GM12878 (cell line): ENCODE results near the gene BCR. TPM values are rescaled to one million over a fixed set of nuclear protein-coding genes. Genes with fewer than 3 reads are reported as not detected.

Experiments
- ATAC-seq: fragments of 200-7000 bp; cut with Tn5 transposase; 3 replicates; pipeline ENCODE4 v1.9.1; 2020; ENCODE audit warnings: mild to moderate bottlenecking, moderate library complexity
- BruUV-seq: library from RNA; stranded (reverse); fragments of 400-500 nt; replicated peaks from 2 replicates; lab custom pipeline; 2021; lab: Mats Ljungman, UMichigan
- CTCF ChIA-PET: fragments of 300-600 bp; sonication (Branson Sonifier 250); formaldehyde crosslinking; extraction: SDS; loops from one replicate; lab custom pipeline; 2021; ENCODE audit warnings: inconsistent platforms; lab: Yijun Ruan, JAX
- POLR2A ChIA-PET: fragments of 350-600 bp; formaldehyde crosslinking; extraction: SDS; loops from one replicate; lab custom pipeline; 2021; ENCODE audit warnings: inconsistent platforms; lab: Charles Lee
- RAD21 ChIA-PET: fragments of 300-600 bp; sonication (Branson Sonifier 250); formaldehyde crosslinking; loops from one replicate; lab custom pipeline; 2023; ENCODE audit warnings: antibody characterized with exemption; ENCODE audit not compliant: unreplicated experiment; lab: Charles Lee
- SMC1A ChIA-PET: fragments of 300-600 bp; sonication (Branson Sonifier 250); formaldehyde crosslinking; loops from one replicate; lab custom pipeline; 2023; ENCODE audit not compliant: unreplicated experiment, uncharacterized antibody; lab: Charles Lee
- DNase-seq: peaks from one replicate; pipeline ENCODE4 v3.0.0-alpha.2; 2011; ENCODE audit warnings: low read depth, low spot score
- FAIRE-seq: peaks from 3 replicates; lab custom pipeline; 2011; peaks lifted over from hg19 to GRCh38; lab: Jason Lieb, UNC
- H2AFZ ChIP-seq: 2 replicates; pipeline ENCODE4 v1.6.0; 2011; ENCODE audit warnings: low read depth, low read length, control low read depth; ENCODE audit not compliant: control insufficient read depth
- H3K27ac ChIP-seq: 2 replicates; pipeline ENCODE4 v1.5.1; 2011; ENCODE audit warnings: control low read depth; ENCODE audit not compliant: control insufficient read depth, insufficient read depth
- H3K27me3 ChIP-seq, 2 experiments: replicated peaks in 1 of 2; 2 replicates each; pipeline versions ENCODE4 v1.6.0 to v1.6.1; 2011; ENCODE audit warnings: low read length in 1 of 2; ENCODE audit not compliant: control insufficient read depth in 2 of 2, insufficient read depth in 2 of 2
- H3K36me3 ChIP-seq, 2 experiments: 2 replicates each; pipeline ENCODE4 v1.5.1; 2011; ENCODE audit warnings: low read length in 1 of 2; ENCODE audit not compliant: control insufficient read depth in 2 of 2, insufficient read depth in 2 of 2
- H3K4me1 ChIP-seq: 2 replicates; pipeline ENCODE4 v1.6.1; 2011; ENCODE audit warnings: mild to moderate bottlenecking, low read length, moderate library complexity, mixed read lengths; ENCODE audit not compliant: control insufficient read depth, insufficient read depth
- H3K4me2 ChIP-seq: 2 replicates; pipeline ENCODE4 v1.6.0; 2011; ENCODE audit warnings: control low read depth; ENCODE audit not compliant: control insufficient read depth, insufficient read depth
- H3K4me3 ChIP-seq: fragments of 200-600 bp; sonication (generic); 2 replicates; pipeline ENCODE4 v1.5.1; 2016
- H3K79me2 ChIP-seq: 2 replicates; pipeline ENCODE4 v1.6.0; 2011; ENCODE audit warnings: low read length; ENCODE audit not compliant: control insufficient read depth, insufficient read depth
- H3K9ac ChIP-seq: 2 replicates; pipeline ENCODE4 v1.8.0; 2011; ENCODE audit warnings: low read length, control low read depth, mixed read lengths; ENCODE audit not compliant: control insufficient read depth, insufficient read depth
- H3K9me3 ChIP-seq: replicated peaks from 3 replicates; pipeline ENCODE4 v1.5.1; 2011; ENCODE audit warnings: mild to moderate bottlenecking, low read length; ENCODE audit not compliant: control insufficient read depth, insufficient read depth
- H4K20me1 ChIP-seq: 2 replicates; pipeline ENCODE4 v1.6.0; 2011; ENCODE audit not compliant: control insufficient read depth, insufficient read depth
- CHD1 ChIP-seq: IDR thresholded peaks from 2 replicates; pipeline ENCODE4 v1.6.1; 2012; ENCODE audit warnings: low read depth, low read length, improper control_type of control experiment
- HDAC2 ChIP-seq: fragments of 200-600 bp; sonication (generic); IDR thresholded peaks from 2 replicates; pipeline ENCODE4 v1.6.1; 2017
- JUND ChIP-seq: IDR thresholded peaks from 2 replicates; pipeline ENCODE4 v1.6.1; 2012; ENCODE audit warnings: low read depth, mild to moderate bottlenecking, low read length, improper control_type of control experiment, moderate library complexity
- MEF2A ChIP-seq: IDR thresholded peaks from 2 replicates; pipeline ENCODE4 v1.6.1; 2011; ENCODE audit warnings: low read depth, mild to moderate bottlenecking, low read length, moderate library complexity; ENCODE audit not compliant: insufficient read depth
- MYB ChIP-seq: fragments of 150-350 bp; IDR thresholded peaks from 2 replicates; pipeline ENCODE4 v1.6.1; 2014; ENCODE audit warnings: mild to moderate bottlenecking, low read depth, low read length, borderline replicate concordance
- NFYB ChIP-seq: IDR thresholded peaks from 2 replicates; pipeline ENCODE4 v1.6.1; 2011; ENCODE audit warnings: low read depth, mild to moderate bottlenecking, low read length, improper control_type of control experiment, moderate library complexity; ENCODE audit not compliant: insufficient read depth
- NR2F1 ChIP-seq: fragments of 450-650 bp; conservative IDR thresholded peaks from 2 replicates; pipeline ENCODE4 v1.6.1; 2017; ENCODE audit warnings: mild to moderate bottlenecking
- WGBS: methylation state at CpG from one replicate; pipeline ENCODE4 v1.1.6; 2016; ENCODE audit warnings: low lambda C conversion rate; ENCODE audit not compliant: insufficient replicate concordance, insufficient coverage; ENCODE audit errors: missing lambda C conversion rate; 5-methylcytosine and 5-hydroxymethylcytosine counted together
- in situ Hi-C: fragments of 300-500 bp; cut with MboI; formaldehyde crosslinking; loops from 9 replicates; pipeline ENCODE4 v1.14.3; 2018; ENCODE audit warnings: mixed read lengths
- intact Hi-C: fragments of 100-400 bp; cut with micrococcal nuclease; formaldehyde crosslinking; loops from one replicate; pipeline ENCODE4 v1.14.2; 2022; ENCODE audit not compliant: unreplicated experiment
- polyA plus RNA-seq, 11 experiments: library from polyadenylated mRNA; depleted of rRNA in 4 of 11; unstranded in 6 of 11; stranded (reverse) in 5 of 11; fragments of >200 nt; fragmentation: Nextera tagmentation in 4 of 11; fragmentation: Illumina TruSeq in 1 of 11; extraction: Ambion mirVana in 4 of 11; extraction: Trizol in 1 of 11; gene quantifications; 1 replicate in 1 of 11; 2 replicates in 10 of 11; pipeline versions ENCODE4 v1.2.1 to v1.2.3, GENCODE V29; 2011 to 2016; ENCODE audit warnings: inconsistent platforms in 2 of 11, missing spikeins in 2 of 11, low read depth in 1 of 11
- total RNA-seq, 4 experiments: library from RNA; depleted of rRNA in 3 of 4; stranded (reverse); fragments of >200 nt in 3 of 4; fragmentation: Illumina TruSeq in 1 of 4; extraction: Trizol in 1 of 4; gene quantifications; 2 replicates each; pipeline versions ENCODE4 v1.2.1 to v1.2.3, GENCODE V29; 2013 to 2021
- TF ChIP-seq, protein P1 (sequence below): fragments of 450-650 bp; IDR thresholded peaks from 2 replicates; pipeline ENCODE4 v1.6.1; 2017; ENCODE audit warnings: mild to moderate bottlenecking, moderate library complexity
- TF ChIP-seq, protein P2 (sequence below): IDR thresholded peaks from 2 replicates; pipeline ENCODE4 v1.6.1; 2012; ENCODE audit warnings: low read length, inconsistent platforms
- TF ChIP-seq, protein P3 (sequence below): fragments of 450-650 bp; IDR thresholded peaks from 2 replicates; pipeline ENCODE4 v1.6.1; 2016; ENCODE audit warnings: mild to moderate bottlenecking, moderate library complexity, borderline replicate concordance

The BCR gene
- total and polyA plus RNA-seq, 10 of the 15 experiments (the other 5 are each of a cell fraction or from before 2014, with no cell fraction given), result 1.7 to 64.7 (median 18.4) TPM

DNA sequence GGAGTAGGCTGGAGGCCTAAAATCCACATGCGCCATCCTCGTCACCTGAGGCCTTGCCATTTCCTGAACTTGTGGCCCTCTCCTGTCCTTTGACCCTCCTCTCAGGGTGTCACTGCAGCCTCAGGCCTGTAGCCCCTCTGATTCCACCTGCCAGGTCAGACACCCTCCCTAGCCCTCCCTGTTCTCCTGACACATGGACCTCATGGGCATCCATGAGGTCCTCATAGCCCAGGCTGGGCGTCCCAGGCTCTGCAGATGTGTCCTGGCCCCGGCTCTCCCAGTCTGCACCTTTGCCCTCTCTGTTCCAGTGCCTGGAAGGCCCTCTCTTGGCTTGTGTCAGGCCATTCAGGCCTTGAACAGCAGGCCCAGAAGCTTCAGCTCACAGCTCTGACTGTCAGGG, 19.3 kb upstream of the BCR start:
- no peak overlapping the region for H3K9ac ChIP-seq
- no peaks in the 10 kb centered on the region for H3K9me3 ChIP-seq
- H3K4me2 ChIP-seq, result no peak overlapping the region
- POLR2A ChIA-PET, result no interaction called here
- in situ Hi-C loops, result no loop called here
- SMC1A ChIA-PET, result no interaction called here
- WGBS, result 31% methylated on average over 4 of the region's 4 CpGs
- DNase-seq (no peak), ATAC-seq (no peak), FAIRE-seq (no peak)
- H2AFZ ChIP-seq, result no peak overlapping the region
- CTCF ChIA-PET, result interaction anchor here (0.9 to 1.3 kb wide), 2 partner anchors 8 to 17 kb away, joined by 3 to 6 read pairs; no protein-coding TSS in a partner anchor
- no TSS peak for BruUV-seq
- H3K27ac ChIP-seq, result no peak overlapping the region
- intact Hi-C loops, result no loop called here
- H3K36me3 ChIP-seq, result no peaks in the 10 kb centered on the region
- H4K20me1 ChIP-seq, result no peaks in the 10 kb centered on the region
- no peaks in the 10 kb centered on the region for H3K4me1 ChIP-seq
- no peaks in the 10 kb centered on the region for H3K27me3 ChIP-seq
- RAD21 ChIA-PET, result no interaction called here
- no peak overlapping the region for H3K4me3 ChIP-seq
- H3K79me2 ChIP-seq, result no peaks in the 10 kb centered on the region
- TF ChIP-seq HDAC2 (no peak), NR2F1 (no peak), NFYB (no peak), MEF2A (no peak), MYB (no peak), JUND (no peak), CHD1 (no peak)
- TF ChIP-seq, protein P1, sequence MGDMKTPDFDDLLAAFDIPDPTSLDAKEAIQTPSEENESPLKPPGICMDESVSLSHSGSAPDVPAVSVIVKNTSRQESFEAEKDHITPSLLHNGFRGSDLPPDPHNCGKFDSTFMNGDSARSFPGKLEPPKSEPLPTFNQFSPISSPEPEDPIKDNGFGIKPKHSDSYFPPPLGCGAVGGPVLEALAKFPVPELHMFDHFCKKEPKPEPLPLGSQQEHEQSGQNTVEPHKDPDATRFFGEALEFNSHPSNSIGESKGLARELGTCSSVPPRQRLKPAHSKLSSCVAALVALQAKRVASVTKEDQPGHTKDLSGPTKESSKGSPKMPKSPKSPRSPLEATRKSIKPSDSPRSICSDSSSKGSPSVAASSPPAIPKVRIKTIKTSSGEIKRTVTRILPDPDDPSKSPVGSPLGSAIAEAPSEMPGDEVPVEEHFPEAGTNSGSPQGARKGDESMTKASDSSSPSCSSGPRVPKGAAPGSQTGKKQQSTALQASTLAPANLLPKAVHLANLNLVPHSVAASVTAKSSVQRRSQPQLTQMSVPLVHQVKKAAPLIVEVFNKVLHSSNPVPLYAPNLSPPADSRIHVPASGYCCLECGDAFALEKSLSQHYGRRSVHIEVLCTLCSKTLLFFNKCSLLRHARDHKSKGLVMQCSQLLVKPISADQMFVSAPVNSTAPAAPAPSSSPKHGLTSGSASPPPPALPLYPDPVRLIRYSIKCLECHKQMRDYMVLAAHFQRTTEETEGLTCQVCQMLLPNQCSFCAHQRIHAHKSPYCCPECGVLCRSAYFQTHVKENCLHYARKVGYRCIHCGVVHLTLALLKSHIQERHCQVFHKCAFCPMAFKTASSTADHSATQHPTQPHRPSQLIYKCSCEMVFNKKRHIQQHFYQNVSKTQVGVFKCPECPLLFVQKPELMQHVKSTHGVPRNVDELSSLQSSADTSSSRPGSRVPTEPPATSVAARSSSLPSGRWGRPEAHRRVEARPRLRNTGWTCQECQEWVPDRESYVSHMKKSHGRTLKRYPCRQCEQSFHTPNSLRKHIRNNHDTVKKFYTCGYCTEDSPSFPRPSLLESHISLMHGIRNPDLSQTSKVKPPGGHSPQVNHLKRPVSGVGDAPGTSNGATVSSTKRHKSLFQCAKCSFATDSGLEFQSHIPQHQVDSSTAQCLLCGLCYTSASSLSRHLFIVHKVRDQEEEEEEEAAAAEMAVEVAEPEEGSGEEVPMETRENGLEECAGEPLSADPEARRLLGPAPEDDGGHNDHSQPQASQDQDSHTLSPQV, result no peak
- TF ChIP-seq, protein P2, sequence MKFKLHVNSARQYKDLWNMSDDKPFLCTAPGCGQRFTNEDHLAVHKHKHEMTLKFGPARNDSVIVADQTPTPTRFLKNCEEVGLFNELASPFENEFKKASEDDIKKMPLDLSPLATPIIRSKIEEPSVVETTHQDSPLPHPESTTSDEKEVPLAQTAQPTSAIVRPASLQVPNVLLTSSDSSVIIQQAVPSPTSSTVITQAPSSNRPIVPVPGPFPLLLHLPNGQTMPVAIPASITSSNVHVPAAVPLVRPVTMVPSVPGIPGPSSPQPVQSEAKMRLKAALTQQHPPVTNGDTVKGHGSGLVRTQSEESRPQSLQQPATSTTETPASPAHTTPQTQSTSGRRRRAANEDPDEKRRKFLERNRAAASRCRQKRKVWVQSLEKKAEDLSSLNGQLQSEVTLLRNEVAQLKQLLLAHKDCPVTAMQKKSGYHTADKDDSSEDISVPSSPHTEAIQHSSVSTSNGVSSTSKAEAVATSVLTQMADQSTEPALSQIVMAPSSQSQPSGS, result no peak
- TF ChIP-seq, protein P3, sequence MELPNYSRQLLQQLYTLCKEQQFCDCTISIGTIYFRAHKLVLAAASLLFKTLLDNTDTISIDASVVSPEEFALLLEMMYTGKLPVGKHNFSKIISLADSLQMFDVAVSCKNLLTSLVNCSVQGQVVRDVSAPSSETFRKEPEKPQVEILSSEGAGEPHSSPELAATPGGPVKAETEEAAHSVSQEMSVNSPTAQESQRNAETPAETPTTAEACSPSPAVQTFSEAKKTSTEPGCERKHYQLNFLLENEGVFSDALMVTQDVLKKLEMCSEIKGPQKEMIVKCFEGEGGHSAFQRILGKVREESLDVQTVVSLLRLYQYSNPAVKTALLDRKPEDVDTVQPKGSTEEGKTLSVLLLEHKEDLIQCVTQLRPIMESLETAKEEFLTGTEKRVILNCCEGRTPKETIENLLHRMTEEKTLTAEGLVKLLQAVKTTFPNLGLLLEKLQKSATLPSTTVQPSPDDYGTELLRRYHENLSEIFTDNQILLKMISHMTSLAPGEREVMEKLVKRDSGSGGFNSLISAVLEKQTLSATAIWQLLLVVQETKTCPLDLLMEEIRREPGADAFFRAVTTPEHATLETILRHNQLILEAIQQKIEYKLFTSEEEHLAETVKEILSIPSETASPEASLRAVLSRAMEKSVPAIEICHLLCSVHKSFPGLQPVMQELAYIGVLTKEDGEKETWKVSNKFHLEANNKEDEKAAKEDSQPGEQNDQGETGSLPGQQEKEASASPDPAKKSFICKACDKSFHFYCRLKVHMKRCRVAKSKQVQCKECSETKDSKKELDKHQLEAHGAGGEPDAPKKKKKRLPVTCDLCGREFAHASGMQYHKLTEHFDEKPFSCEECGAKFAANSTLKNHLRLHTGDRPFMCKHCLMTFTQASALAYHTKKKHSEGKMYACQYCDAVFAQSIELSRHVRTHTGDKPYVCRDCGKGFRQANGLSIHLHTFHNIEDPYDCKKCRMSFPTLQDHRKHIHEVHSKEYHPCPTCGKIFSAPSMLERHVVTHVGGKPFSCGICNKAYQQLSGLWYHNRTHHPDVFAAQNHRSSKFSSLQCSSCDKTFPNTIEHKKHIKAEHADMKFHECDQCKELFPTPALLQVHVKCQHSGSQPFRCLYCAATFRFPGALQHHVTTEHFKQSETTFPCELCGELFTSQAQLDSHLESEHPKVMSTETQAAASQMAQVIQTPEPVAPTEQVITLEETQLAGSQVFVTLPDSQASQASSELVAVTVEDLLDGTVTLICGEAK, result no peak
